Glutamatergic neuron (in vitro differentiated cells): ENCODE results near the gene MAST2. TPM values are rescaled to one million over a fixed set of nuclear protein-coding genes. Genes with fewer than 3 reads are reported as not detected.

Source experiments
- DNase-seq: peaks from one replicate; pipeline ENCODE4 v3.0.0; 2022
- H3K27ac Mint-ChIP-seq: one replicate; pipeline ENCODE4 v1.8.0; 2020; ENCODE audit warnings: mild to moderate bottlenecking, mixed read lengths, inconsistent platforms; ENCODE audit not compliant: unreplicated experiment
- H3K27me3 Mint-ChIP-seq: one replicate; pipeline ENCODE4 v1.8.0; 2020; ENCODE audit warnings: mild to moderate bottlenecking, moderate library complexity, mixed read lengths, inconsistent platforms; ENCODE audit not compliant: unreplicated experiment
- H3K36me3 Mint-ChIP-seq: one replicate; pipeline ENCODE4 v1.8.0; 2020; ENCODE audit warnings: mild to moderate bottlenecking, mixed read lengths, inconsistent platforms; ENCODE audit not compliant: unreplicated experiment
- H3K4me1 Mint-ChIP-seq: one replicate; pipeline ENCODE4 v1.8.0; 2020; ENCODE audit warnings: mild to moderate bottlenecking, low read depth, mixed read lengths, inconsistent platforms; ENCODE audit not compliant: unreplicated experiment
- H3K4me3 Mint-ChIP-seq: one replicate; pipeline ENCODE4 v1.8.0; 2020; ENCODE audit warnings: mild to moderate bottlenecking, mixed read lengths, inconsistent platforms; ENCODE audit not compliant: unreplicated experiment
- H3K9me3 Mint-ChIP-seq: one replicate; pipeline ENCODE4 v1.8.0; 2020; ENCODE audit warnings: mild to moderate bottlenecking, moderate library complexity, mixed read lengths, inconsistent platforms; ENCODE audit not compliant: unreplicated experiment
- CTCF ChIP-seq: fragments of 200-600 bp; sonication (generic); IDR thresholded peaks from one replicate; pipeline ENCODE4 v1.5.0; 2021; ENCODE audit not compliant: partially characterized antibody, unreplicated experiment
- total RNA-seq: library from RNA; stranded (reverse); fragmentation: NEBNext Ultra II Directional; extraction: Animal tissue kit (Norgen Biotek cat#: 25700); gene quantifications from one replicate; pipeline ENCODE4 v1.2.1, GENCODE V29; 2021; ENCODE audit not compliant: unreplicated experiment

MAST2 gene
- total RNA-seq, 1 donor from 2014 or later = 95.1 TPM

- H3K9me3 Mint-ChIP-seq = peaks cover 4% of the 10 kb centered on the region
- H3K4me1 Mint-ChIP-seq = peaks cover 2% of the 10 kb centered on the region
- no peaks in the 10 kb centered on the region for H3K27me3 Mint-ChIP-seq
- H3K27ac Mint-ChIP-seq = no peak overlapping the region
- no peaks in the 10 kb centered on the region for H3K36me3 Mint-ChIP-seq
- H3K4me3 Mint-ChIP-seq = no peak overlapping the region
- no peak for DNase-seq
- no peak for TF ChIP-seq CTCF
Measured at GRCh38 chr1:46070164-46070814, 266.9 kb downstream of the MAST2 start.

GRCh38 chr1:46072975-46073374 is 269.6 kb downstream of the MAST2 start:
- Mint-ChIP-seq H3K9me3 (peaks cover 7% of the 10 kb centered on the region), H3K4me3 (no peak overlapping the region), H3K4me1 (peaks cover 11% of the 10 kb centered on the region), H3K27ac (no peak overlapping the region), H3K27me3 (peaks cover 1% of the 10 kb centered on the region), H3K36me3 (no peaks in the 10 kb centered on the region)
- no peak for DNase-seq
- TF ChIP-seq CTCF = no peak

GRCh38 chr1:46076343-46076742 is 272.9 kb downstream of the MAST2 start:
- no peak for DNase-seq
- Mint-ChIP-seq H3K27ac (no peak overlapping the region), H3K36me3 (no peaks in the 10 kb centered on the region), H3K4me1 (peaks cover 15% of the 10 kb centered on the region), H3K4me3 (no peak overlapping the region), H3K27me3 (peaks cover 1% of the 10 kb centered on the region), H3K9me3 (peaks cover 7% of the 10 kb centered on the region)
- TF ChIP-seq CTCF = no peak

GRCh38 chr1:46077644-46078043 is 274.2 kb downstream of the MAST2 start:
- Mint-ChIP-seq H3K36me3 (no peaks in the 10 kb centered on the region), H3K9me3 (peaks cover 5% of the 10 kb centered on the region), H3K27me3 (peaks cover 1% of the 10 kb centered on the region), H3K4me3 (no peak overlapping the region), H3K27ac (peak overlapping the region; percentile 34), H3K4me1 (peaks cover 13% of the 10 kb centered on the region)
- TF ChIP-seq CTCF = no peak
- no peak for DNase-seq

- Mint-ChIP-seq H3K27me3 (peaks cover 1% of the 10 kb centered on the region), H3K4me3 (no peak overlapping the region), H3K4me1 (peaks cover 13% of the 10 kb centered on the region), H3K36me3 (no peaks in the 10 kb centered on the region), H3K27ac (no peak overlapping the region), H3K9me3 (peaks cover 3% of the 10 kb centered on the region)
- no peak for TF ChIP-seq CTCF
- DNase-seq = no peak
Measured at GRCh38 chr1:46080257-46080656, 276.8 kb downstream of the MAST2 start.
